HL-60 (cell line): ENCODE measurements around the gene GRM8.

Experiments
- GABPA ChIP-seq: IDR thresholded peaks from 2 replicates; pipeline ENCODE4 v1.6.1; 2012; ENCODE audit warnings: low read depth
- POLR2AphosphoS5 ChIP-seq: IDR thresholded peaks from 2 replicates; pipeline ENCODE4 v1.6.1; 2012; ENCODE audit warnings: low read depth
- SPI1 ChIP-seq: IDR thresholded peaks from 2 replicates; pipeline ENCODE4 v1.6.1; 2012; ENCODE audit warnings: low read depth, mild to moderate bottlenecking, borderline replicate concordance
- TF ChIP-seq, protein P1 (sequence below): IDR thresholded peaks from one replicate; pipeline ENCODE4 v1.5.1; 2011; ENCODE audit warnings: low read length, control low read depth, inconsistent platforms; ENCODE audit not compliant: insufficient read depth
- TF ChIP-seq, protein P2 (sequence below): IDR thresholded peaks from 2 replicates; pipeline ENCODE4 v1.6.1; 2012; ENCODE audit warnings: low read depth; ENCODE audit not compliant: insufficient replicate concordance

DNA sequence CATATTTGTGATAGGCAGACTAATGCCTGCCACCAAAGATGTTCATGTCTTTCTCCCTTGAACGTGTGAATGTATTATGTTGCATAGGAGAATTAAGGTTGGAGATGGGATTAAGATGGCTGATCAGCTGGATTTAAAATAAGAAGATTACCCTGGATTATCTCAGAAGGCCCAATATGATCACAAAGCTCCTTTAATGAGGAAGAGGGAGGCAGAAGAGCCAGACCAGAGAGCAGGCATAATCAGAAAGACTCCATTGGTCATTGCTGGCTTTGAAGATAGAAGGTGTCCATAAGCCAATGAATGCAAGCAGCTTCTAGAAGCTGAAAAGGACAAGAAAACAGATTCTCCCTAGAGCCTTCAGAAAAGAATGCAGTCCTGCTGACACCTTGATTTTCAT, 410.3 kb downstream of the GRM8 start:
- TF ChIP-seq, protein P1, sequence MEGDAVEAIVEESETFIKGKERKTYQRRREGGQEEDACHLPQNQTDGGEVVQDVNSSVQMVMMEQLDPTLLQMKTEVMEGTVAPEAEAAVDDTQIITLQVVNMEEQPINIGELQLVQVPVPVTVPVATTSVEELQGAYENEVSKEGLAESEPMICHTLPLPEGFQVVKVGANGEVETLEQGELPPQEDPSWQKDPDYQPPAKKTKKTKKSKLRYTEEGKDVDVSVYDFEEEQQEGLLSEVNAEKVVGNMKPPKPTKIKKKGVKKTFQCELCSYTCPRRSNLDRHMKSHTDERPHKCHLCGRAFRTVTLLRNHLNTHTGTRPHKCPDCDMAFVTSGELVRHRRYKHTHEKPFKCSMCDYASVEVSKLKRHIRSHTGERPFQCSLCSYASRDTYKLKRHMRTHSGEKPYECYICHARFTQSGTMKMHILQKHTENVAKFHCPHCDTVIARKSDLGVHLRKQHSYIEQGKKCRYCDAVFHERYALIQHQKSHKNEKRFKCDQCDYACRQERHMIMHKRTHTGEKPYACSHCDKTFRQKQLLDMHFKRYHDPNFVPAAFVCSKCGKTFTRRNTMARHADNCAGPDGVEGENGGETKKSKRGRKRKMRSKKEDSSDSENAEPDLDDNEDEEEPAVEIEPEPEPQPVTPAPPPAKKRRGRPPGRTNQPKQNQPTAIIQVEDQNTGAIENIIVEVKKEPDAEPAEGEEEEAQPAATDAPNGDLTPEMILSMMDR = no peak
- TF ChIP-seq POLR2AphosphoS5 = no peak
- TF ChIP-seq, protein P2, sequence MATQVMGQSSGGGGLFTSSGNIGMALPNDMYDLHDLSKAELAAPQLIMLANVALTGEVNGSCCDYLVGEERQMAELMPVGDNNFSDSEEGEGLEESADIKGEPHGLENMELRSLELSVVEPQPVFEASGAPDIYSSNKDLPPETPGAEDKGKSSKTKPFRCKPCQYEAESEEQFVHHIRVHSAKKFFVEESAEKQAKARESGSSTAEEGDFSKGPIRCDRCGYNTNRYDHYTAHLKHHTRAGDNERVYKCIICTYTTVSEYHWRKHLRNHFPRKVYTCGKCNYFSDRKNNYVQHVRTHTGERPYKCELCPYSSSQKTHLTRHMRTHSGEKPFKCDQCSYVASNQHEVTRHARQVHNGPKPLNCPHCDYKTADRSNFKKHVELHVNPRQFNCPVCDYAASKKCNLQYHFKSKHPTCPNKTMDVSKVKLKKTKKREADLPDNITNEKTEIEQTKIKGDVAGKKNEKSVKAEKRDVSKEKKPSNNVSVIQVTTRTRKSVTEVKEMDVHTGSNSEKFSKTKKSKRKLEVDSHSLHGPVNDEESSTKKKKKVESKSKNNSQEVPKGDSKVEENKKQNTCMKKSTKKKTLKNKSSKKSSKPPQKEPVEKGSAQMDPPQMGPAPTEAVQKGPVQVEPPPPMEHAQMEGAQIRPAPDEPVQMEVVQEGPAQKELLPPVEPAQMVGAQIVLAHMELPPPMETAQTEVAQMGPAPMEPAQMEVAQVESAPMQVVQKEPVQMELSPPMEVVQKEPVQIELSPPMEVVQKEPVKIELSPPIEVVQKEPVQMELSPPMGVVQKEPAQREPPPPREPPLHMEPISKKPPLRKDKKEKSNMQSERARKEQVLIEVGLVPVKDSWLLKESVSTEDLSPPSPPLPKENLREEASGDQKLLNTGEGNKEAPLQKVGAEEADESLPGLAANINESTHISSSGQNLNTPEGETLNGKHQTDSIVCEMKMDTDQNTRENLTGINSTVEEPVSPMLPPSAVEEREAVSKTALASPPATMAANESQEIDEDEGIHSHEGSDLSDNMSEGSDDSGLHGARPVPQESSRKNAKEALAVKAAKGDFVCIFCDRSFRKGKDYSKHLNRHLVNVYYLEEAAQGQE = no peak
- no peak for TF ChIP-seq GABPA
- TF ChIP-seq SPI1 = no peak
